AML-193 (cell line): ENCODE data around the gene TCF12.
"Not testable (repeated sequence)": the region's sequence is repeated elsewhere in the genome, so short reads cannot be mapped to it uniquely, and the experiment has no call there.

ENCODE experiments used
- DNase-seq, 2 experiments: peaks; one replicate each; lab custom pipeline; 2025; lab: John Stamatoyannopoulos, UW

TCF12 gene

GRCh38 chr15:57092252-57092651 lies 173.8 kb downstream of the TCF12 start:
- DNase-seq = no peak

- no peak for DNase-seq
Observed at GRCh38 chr15:57094321-57095257, 176.1 kb downstream of the TCF12 start.

- DNase-seq = no peak
Observed at GRCh38 chr15:57095896-57096295, 177.5 kb downstream of the TCF12 start.

GRCh38 chr15:57097246-57097645 lies 178.8 kb downstream of the TCF12 start:
- no peak for DNase-seq

GRCh38 chr15:57097919-57098543 lies 179.6 kb downstream of the TCF12 start:
- not testable (repeated sequence) for DNase-seq

GRCh38 chr15:57098896-57099295 lies 180.5 kb downstream of the TCF12 start:
- no peak for DNase-seq

GRCh38 chr15:57100136-57100539 lies 181.7 kb downstream of the TCF12 start:
- peak; percentile 12 to 30 for DNase-seq

- no peak for DNase-seq
Observed at GRCh38 chr15:57102858-57103257, 184.4 kb downstream of the TCF12 start.

- DNase-seq = no peak
Observed at GRCh38 chr15:57108296-57108695, 189.9 kb downstream of the TCF12 start.

GRCh38 chr15:57109005-57109404 lies 190.6 kb downstream of the TCF12 start:
- DNase-seq = no peak

GRCh38 chr15:57111002-57111401 lies 192.6 kb downstream of the TCF12 start:
- DNase-seq = no peak

GRCh38 chr15:57112178-57112577 lies 193.7 kb downstream of the TCF12 start:
- no peak for DNase-seq

- peak; percentile 75 to 80 for DNase-seq
Observed at GRCh38 chr15:57114070-57114469, 195.6 kb downstream of the TCF12 start.

GRCh38 chr15:57118013-57118799 lies 199.8 kb downstream of the TCF12 start:
- no peak for DNase-seq

GRCh38 chr15:57122080-57122840 lies 203.8 kb downstream of the TCF12 start:
- no peak for DNase-seq

GRCh38 chr15:57124036-57124435 lies 205.6 kb downstream of the TCF12 start:
- no peak for DNase-seq

GRCh38 chr15:57129064-57129463 lies 210.6 kb downstream of the TCF12 start:
- no peak for DNase-seq

- DNase-seq = no peak
Observed at GRCh38 chr15:57130956-57131355, 212.5 kb downstream of the TCF12 start.

GRCh38 chr15:57133127-57133968 lies 214.9 kb downstream of the TCF12 start:
- no peak for DNase-seq

GRCh38 chr15:57134071-57134605 lies 215.7 kb downstream of the TCF12 start:
- DNase-seq = no peak
